ENCODE data around the gene AEBP1.
A peak's percentile ranks its signal among the peaks of the same experiment; 100 is the strongest.

Gene AEBP1

DNA sequence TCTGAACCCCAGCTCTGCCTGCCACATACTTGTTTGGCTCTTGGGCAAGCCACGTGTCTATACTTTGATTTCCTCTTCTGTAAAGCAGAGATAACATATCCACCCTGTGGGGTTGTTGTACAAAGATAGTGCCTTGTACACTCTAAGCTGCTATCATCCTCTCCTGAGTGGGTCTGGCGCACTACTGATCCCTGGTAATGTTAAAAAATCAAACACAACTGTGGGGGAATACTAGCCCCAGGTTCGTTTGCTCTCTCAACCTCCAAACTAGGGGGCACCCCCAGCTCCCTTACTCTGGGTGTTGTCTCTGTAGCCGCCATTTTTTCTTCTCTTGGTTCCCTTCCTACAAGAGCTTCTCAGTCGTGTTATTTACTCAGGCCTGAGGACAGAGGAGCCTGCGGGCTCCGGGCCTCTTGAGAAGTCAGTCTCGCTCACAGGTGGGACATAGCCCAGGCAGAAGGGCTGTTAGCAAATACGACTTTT is 22.8 kb upstream of the AEBP1 start:
- H3K4me3 ChIP-seq (ENCODE audit: low read depth, low read length), result peak overlapping the region; percentile 84
- DNase-seq (ENCODE audit: low read depth), result peak; percentile 33
- TF ChIP-seq POLR2A (IDR thresholded peaks at IDR 0.05; ENCODE audit: extremely low read depth, insufficient read length), result no peak
- no peak for TF ChIP-seq MYC (IDR thresholded peaks at IDR 0.05; ENCODE audit: low read depth, low read length)
- TF ChIP-seq, protein P1, sequence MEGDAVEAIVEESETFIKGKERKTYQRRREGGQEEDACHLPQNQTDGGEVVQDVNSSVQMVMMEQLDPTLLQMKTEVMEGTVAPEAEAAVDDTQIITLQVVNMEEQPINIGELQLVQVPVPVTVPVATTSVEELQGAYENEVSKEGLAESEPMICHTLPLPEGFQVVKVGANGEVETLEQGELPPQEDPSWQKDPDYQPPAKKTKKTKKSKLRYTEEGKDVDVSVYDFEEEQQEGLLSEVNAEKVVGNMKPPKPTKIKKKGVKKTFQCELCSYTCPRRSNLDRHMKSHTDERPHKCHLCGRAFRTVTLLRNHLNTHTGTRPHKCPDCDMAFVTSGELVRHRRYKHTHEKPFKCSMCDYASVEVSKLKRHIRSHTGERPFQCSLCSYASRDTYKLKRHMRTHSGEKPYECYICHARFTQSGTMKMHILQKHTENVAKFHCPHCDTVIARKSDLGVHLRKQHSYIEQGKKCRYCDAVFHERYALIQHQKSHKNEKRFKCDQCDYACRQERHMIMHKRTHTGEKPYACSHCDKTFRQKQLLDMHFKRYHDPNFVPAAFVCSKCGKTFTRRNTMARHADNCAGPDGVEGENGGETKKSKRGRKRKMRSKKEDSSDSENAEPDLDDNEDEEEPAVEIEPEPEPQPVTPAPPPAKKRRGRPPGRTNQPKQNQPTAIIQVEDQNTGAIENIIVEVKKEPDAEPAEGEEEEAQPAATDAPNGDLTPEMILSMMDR (IDR thresholded peaks at IDR 0.05; ENCODE audit: low read depth, low read length), result no peak
- TF ChIP-seq, protein P2, sequence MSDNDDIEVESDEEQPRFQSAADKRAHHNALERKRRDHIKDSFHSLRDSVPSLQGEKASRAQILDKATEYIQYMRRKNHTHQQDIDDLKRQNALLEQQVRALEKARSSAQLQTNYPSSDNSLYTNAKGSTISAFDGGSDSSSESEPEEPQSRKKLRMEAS (IDR thresholded peaks at IDR 0.05; ENCODE audit: low read depth, low read length), result no peak

DNA sequence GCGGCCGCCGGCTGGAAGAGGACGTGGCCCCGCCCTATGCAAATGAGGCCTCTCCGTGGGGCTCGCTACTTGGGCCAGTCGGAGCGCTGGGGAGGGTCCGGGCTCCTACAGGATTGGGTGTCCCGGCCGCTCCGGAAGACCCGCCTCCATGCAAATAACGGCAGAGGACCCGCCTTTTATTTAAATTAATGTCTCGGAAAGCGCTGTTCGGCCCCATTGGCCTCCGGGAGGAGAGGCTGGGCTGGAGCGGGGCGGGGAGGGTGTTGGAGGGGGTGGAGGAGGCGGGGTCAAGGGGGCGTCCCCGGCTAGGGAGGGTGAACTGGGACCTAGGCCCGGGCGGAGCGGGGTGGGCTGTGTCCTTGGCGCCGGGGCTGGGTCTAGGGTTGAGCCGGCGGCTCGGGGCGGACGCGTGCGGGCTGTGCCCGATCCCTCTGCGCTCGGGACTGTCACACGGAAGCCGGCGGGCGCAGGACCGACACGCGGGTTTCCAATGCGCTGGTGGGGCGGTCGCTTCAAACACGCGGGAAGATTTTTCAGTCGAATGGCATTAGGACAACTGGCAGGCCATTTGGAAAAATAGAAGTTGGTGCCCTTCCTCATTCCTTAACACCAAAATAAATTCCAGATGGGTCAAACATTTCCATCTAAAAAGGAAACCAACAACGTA is 21.5 kb upstream of the AEBP1 start:
- TF ChIP-seq MYC (IDR thresholded peaks at IDR 0.05; ENCODE audit: low read depth, low read length) (peak; percentile 81), POLR2A (IDR thresholded peaks at IDR 0.05; ENCODE audit: extremely low read depth, insufficient read length) (peak; percentile 73)
- TF ChIP-seq, protein P2 (IDR thresholded peaks at IDR 0.05; ENCODE audit: low read depth, low read length), result peak; percentile 81
- TF ChIP-seq, protein P1 (IDR thresholded peaks at IDR 0.05; ENCODE audit: low read depth, low read length), result no peak
- peak; percentile 100 for DNase-seq (ENCODE audit: low read depth)
- peak overlapping the region; percentile 61 for H3K4me3 ChIP-seq (ENCODE audit: low read depth, low read length)

DNA sequence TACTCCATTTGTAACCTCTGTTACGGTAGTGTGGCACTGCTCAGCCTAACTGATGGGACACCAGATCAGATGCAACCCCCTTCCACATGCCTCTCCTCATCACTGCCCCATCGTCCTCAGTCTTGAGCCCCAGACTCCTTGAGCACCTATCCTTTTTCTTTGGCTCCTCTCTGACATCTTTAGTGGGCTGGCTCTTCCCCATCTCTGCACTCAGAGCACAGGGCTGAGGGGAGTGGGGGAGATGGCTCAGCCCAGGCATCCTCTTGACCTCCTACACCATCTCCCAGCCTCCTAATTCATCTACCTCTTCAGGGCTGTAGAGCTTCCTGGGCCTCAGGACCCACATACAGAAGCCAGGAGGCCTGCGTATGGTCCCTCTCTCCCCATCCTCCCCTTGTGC is 20.3 kb upstream of the AEBP1 start:
- no peak for DNase-seq (ENCODE audit: low read depth)

DNA sequence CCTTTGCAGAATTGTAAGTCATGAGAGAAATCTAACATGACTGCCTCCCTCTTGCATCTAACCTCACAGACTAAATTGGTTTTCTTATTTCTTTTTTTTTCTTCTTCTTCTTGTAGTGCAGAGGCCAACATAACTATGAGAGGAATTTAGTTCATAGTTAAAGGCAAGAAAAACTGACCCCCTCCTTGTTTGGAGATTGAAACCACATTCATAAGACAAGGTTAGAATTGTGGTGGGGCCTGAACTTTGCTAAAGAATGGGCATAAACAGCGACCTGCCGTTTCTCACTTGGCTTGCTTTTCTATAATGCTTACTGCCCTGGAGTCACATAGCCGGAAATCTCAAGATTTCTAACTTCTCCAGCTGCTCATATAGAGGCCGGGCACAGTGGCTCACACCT is 19.4 kb upstream of the AEBP1 start:
- TF ChIP-seq POLR2A (IDR thresholded peaks at IDR 0.05; ENCODE audit: extremely low read depth, insufficient read length), result no peak
- no peak for DNase-seq (ENCODE audit: low read depth)
- no peak overlapping the region for H3K4me3 ChIP-seq (ENCODE audit: low read depth, low read length)

More for the DNA sequence above, 20.3 kb upstream of the AEBP1 start:
- no peak for TF ChIP-seq MYC (IDR thresholded peaks at IDR 0.05; ENCODE audit: low read depth, low read length)
- no peak for TF ChIP-seq POLR2A (IDR thresholded peaks at IDR 0.05; ENCODE audit: extremely low read depth, insufficient read length)
- TF ChIP-seq, protein P1 (IDR thresholded peaks at IDR 0.05; ENCODE audit: low read depth, low read length), result no peak
- no peak overlapping the region for H3K4me3 ChIP-seq (ENCODE audit: low read depth, low read length)

DNA sequence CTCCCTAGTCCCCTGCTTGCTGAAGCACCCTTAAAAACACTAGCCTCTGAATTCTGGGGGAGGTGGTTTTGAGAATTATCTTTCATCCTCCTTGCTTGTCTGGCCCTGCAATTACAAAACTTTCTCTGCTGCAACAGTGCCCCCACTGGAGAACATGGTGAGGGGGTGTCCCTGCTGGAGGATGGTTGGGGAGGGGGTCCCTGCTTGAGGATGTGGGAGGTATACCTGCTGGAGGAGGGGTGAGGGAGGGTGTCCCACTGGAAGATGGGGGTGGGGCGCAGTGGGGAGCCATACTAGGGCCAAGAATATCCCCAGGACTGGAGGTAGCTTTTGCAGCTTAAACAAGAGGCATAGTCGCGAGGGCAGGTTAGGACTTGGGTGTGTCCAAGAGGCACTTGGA is 18.6 kb upstream of the AEBP1 start:
- TF ChIP-seq MYC (IDR thresholded peaks at IDR 0.05; ENCODE audit: low read depth, low read length) (no peak), POLR2A (IDR thresholded peaks at IDR 0.05; ENCODE audit: extremely low read depth, insufficient read length) (no peak)
- TF ChIP-seq, protein P1 (IDR thresholded peaks at IDR 0.05; ENCODE audit: low read depth, low read length), result peak; percentile 47
- TF ChIP-seq, protein P2 (IDR thresholded peaks at IDR 0.05; ENCODE audit: low read depth, low read length), result no peak
- H3K4me3 ChIP-seq (ENCODE audit: low read depth, low read length), result no peak overlapping the region
- no peak for DNase-seq (ENCODE audit: low read depth)

DNA sequence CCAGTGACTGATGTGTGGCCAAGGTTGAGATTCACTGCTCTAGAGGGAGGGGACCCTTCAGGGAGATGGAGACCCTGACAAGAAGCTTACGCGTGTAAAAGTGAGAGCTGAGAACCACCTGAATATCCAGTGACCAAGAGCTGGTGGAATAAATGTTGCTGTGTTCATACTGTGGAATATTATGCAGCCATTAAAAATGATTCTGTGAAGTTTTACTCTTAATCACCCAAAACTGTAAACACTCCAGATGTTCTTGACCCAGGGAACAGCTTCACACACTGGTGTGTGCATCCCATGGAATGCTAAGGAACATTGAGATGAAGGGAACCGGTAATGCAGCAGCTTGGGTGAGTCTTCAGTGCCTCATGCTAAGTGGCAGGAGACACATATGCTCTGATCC is 17.5 kb upstream of the AEBP1 start:
- TF ChIP-seq POLR2A (IDR thresholded peaks at IDR 0.05; ENCODE audit: extremely low read depth, insufficient read length), result no peak
- no peak for TF ChIP-seq MYC (IDR thresholded peaks at IDR 0.05; ENCODE audit: low read depth, low read length)
- TF ChIP-seq, protein P1 (IDR thresholded peaks at IDR 0.05; ENCODE audit: low read depth, low read length), result no peak
- TF ChIP-seq, protein P2 (IDR thresholded peaks at IDR 0.05; ENCODE audit: low read depth, low read length), result no peak
- H3K4me3 ChIP-seq (ENCODE audit: low read depth, low read length), result no peak overlapping the region
- DNase-seq (ENCODE audit: low read depth), result no peak
